Astrocyte (in vitro differentiated cells and primary cell): ENCODE data around the gene EEA1. TPM values are rescaled to one million over a fixed set of nuclear protein-coding genes. Genes with fewer than 3 reads are reported as not detected.
A peak's percentile ranks its signal among the peaks of the same experiment; 100 is the strongest.

ENCODE experiments used
- DNase-seq: peaks from one replicate; pipeline ENCODE4 v3.0.0-alpha.2; 2010; ENCODE audit warnings: low read depth
- FAIRE-seq: peaks from 2 replicates; lab custom pipeline; 2011; peaks lifted over from hg19 to GRCh38; lab: Jason Lieb, UNC
- H2AFZ ChIP-seq: 2 replicates; pipeline ENCODE4 v1.6.0; 2012; ENCODE audit warnings: low read depth, low read length, inconsistent platforms
- H3K27ac ChIP-seq: 2 replicates; pipeline ENCODE4 v1.5.1; 2011; ENCODE audit warnings: low read depth, low read length, inconsistent platforms
- H3K27me3 ChIP-seq: 2 replicates; pipeline ENCODE4 v1.6.0; 2011; ENCODE audit warnings: low read length, inconsistent platforms; ENCODE audit not compliant: insufficient read depth
- H3K36me3 ChIP-seq: 2 replicates; pipeline ENCODE4 v1.5.1; 2011; ENCODE audit warnings: low read length, inconsistent platforms; ENCODE audit not compliant: insufficient read depth
- H3K4me1 ChIP-seq: 2 replicates; pipeline ENCODE4 v1.5.1; 2011; ENCODE audit warnings: low read length, inconsistent platforms; ENCODE audit not compliant: insufficient read depth
- H3K4me2 ChIP-seq: 2 replicates; pipeline ENCODE4 v1.6.0; 2012; ENCODE audit warnings: low read length, inconsistent platforms
- H3K4me3 ChIP-seq: 2 replicates; pipeline ENCODE4 v1.5.1; 2011; ENCODE audit warnings: low read depth, mild to moderate bottlenecking, low read length, inconsistent platforms; ENCODE audit not compliant: insufficient read depth
- H3K79me2 ChIP-seq: 2 replicates; pipeline ENCODE4 v1.6.0; 2012; ENCODE audit warnings: mild to moderate bottlenecking, low read length, inconsistent platforms; ENCODE audit not compliant: insufficient read depth
- H3K9ac ChIP-seq: 2 replicates; pipeline ENCODE4 v1.6.0; 2012; ENCODE audit warnings: mild to moderate bottlenecking, low read length, inconsistent platforms
- H3K9me3 ChIP-seq: 2 replicates; pipeline ENCODE4 v1.5.1; 2012; ENCODE audit warnings: low read depth, mild to moderate bottlenecking, low read length, inconsistent platforms; ENCODE audit not compliant: insufficient read depth
- H4K20me1 ChIP-seq: 2 replicates; pipeline ENCODE4 v1.6.0; 2012; ENCODE audit warnings: low read length, inconsistent platforms; ENCODE audit not compliant: insufficient read depth
- H3K27ac Mint-ChIP-seq: one replicate; pipeline ENCODE4 v1.8.0; 2021; ENCODE audit warnings: mild to moderate bottlenecking, mixed read lengths; ENCODE audit not compliant: unreplicated experiment
- H3K27me3 Mint-ChIP-seq: one replicate; pipeline ENCODE4 v1.8.0; 2021; ENCODE audit warnings: low read depth, mixed read lengths; ENCODE audit not compliant: unreplicated experiment
- H3K36me3 Mint-ChIP-seq: one replicate; pipeline ENCODE4 v1.8.0; 2021; ENCODE audit warnings: low read depth, mixed read lengths; ENCODE audit not compliant: unreplicated experiment
- H3K4me1 Mint-ChIP-seq: one replicate; pipeline ENCODE4 v1.8.0; 2021; ENCODE audit warnings: low read depth, mixed read lengths; ENCODE audit not compliant: unreplicated experiment
- H3K4me3 Mint-ChIP-seq: one replicate; pipeline ENCODE4 v1.8.0; 2021; ENCODE audit warnings: mild to moderate bottlenecking, moderate library complexity, mixed read lengths; ENCODE audit not compliant: unreplicated experiment
- H3K9me3 Mint-ChIP-seq: one replicate; pipeline ENCODE4 v1.8.0; 2021; ENCODE audit warnings: mild to moderate bottlenecking, mixed read lengths; ENCODE audit not compliant: unreplicated experiment
- CTCF ChIP-seq: IDR thresholded peaks from 2 replicates; pipeline ENCODE4 v1.5.1; 2011; ENCODE audit warnings: low read depth, mild to moderate bottlenecking, inconsistent platforms, low read length, moderate library complexity; ENCODE audit not compliant: insufficient read depth
- EZH2 ChIP-seq: IDR thresholded peaks from 2 replicates; pipeline ENCODE4 v1.6.1; 2012; ENCODE audit warnings: mild to moderate bottlenecking, low read length, inconsistent platforms; ENCODE audit not compliant: insufficient read depth
- total RNA-seq: library from RNA; stranded (reverse); gene quantifications from 2 replicates; pipeline ENCODE4 v1.2.1, GENCODE V29; 2021

EEA1 gene
- total RNA-seq, 1 donor from 2014 or later, result 36.5 TPM

- FAIRE-seq, result no peak
- Histone ChIP-seq H3K4me3 (no peak overlapping the region), H3K9ac (no peak overlapping the region), H3K27me3 (no peaks in the 10 kb centered on the region), H3K4me2 (no peak overlapping the region), H3K9me3 (no peaks in the 10 kb centered on the region), H3K36me3 (no peaks in the 10 kb centered on the region), H3K27ac (no peak overlapping the region), H3K4me1 (peaks cover 3% of the 10 kb centered on the region), H2AFZ (no peak overlapping the region), H3K79me2 (peaks cover 69% of the 10 kb centered on the region), H4K20me1 (peaks cover 34% of the 10 kb centered on the region)
- Mint-ChIP-seq H3K27me3 (no peaks in the 10 kb centered on the region), H3K4me1 (no peaks in the 10 kb centered on the region), H3K4me3 (no peak overlapping the region), H3K36me3 (no peaks in the 10 kb centered on the region), H3K9me3 (no peaks in the 10 kb centered on the region), H3K27ac (no peak overlapping the region)
- no peak for TF ChIP-seq EZH2
- no peak for TF ChIP-seq CTCF
- no peak for DNase-seq
Observed at GRCh38 chr12:92914170-92914569, 14.9 kb downstream of the EEA1 start.

GRCh38 chr12:92912672-92913071 is 16.4 kb downstream of the EEA1 start:
- H3K9me3 ChIP-seq, result no peaks in the 10 kb centered on the region
- Mint-ChIP-seq H3K9me3 (no peaks in the 10 kb centered on the region), H3K4me1 (no peaks in the 10 kb centered on the region), H3K4me3 (no peak overlapping the region), H3K27ac (no peak overlapping the region), H3K36me3 (no peaks in the 10 kb centered on the region), H3K27me3 (no peaks in the 10 kb centered on the region)
- H2AFZ ChIP-seq, result no peak overlapping the region
- H4K20me1 ChIP-seq, result peaks cover 39% of the 10 kb centered on the region
- FAIRE-seq (no peak), DNase-seq (no peak)
- no peak overlapping the region for H3K27ac ChIP-seq
- TF ChIP-seq CTCF (no peak), EZH2 (no peak)
- peaks cover 84% of the 10 kb centered on the region for H3K79me2 ChIP-seq
- H3K27me3 ChIP-seq, result no peaks in the 10 kb centered on the region
- H3K9ac ChIP-seq, result no peak overlapping the region
- H3K36me3 ChIP-seq, result no peaks in the 10 kb centered on the region
- no peak overlapping the region for H3K4me2 ChIP-seq
- peaks cover 3% of the 10 kb centered on the region for H3K4me1 ChIP-seq
- no peak overlapping the region for H3K4me3 ChIP-seq

GRCh38 chr12:92912052-92912451 is 17.0 kb downstream of the EEA1 start:
- Histone ChIP-seq H3K4me3 (no peak overlapping the region), H2AFZ (no peak overlapping the region), H4K20me1 (peaks cover 45% of the 10 kb centered on the region), H3K27me3 (no peaks in the 10 kb centered on the region), H3K9me3 (no peaks in the 10 kb centered on the region), H3K4me1 (peaks cover 3% of the 10 kb centered on the region), H3K4me2 (peak overlapping the region; percentile 1), H3K36me3 (no peaks in the 10 kb centered on the region), H3K79me2 (peaks cover 90% of the 10 kb centered on the region), H3K27ac (no peak overlapping the region), H3K9ac (no peak overlapping the region)
- no peaks in the 10 kb centered on the region for H3K4me1 Mint-ChIP-seq
- no peaks in the 10 kb centered on the region for H3K27me3 Mint-ChIP-seq
- H3K4me3 Mint-ChIP-seq, result no peak overlapping the region
- H3K27ac Mint-ChIP-seq, result no peak overlapping the region
- FAIRE-seq (no peak), DNase-seq (peak; percentile 87)
- TF ChIP-seq EZH2 (no peak), CTCF (no peak)
- H3K36me3 Mint-ChIP-seq, result no peaks in the 10 kb centered on the region
- H3K9me3 Mint-ChIP-seq, result no peaks in the 10 kb centered on the region
